Bronchial epithelial cell (primary cell): ENCODE results near the gene RUNX1. TPM values are rescaled to one million over a fixed set of nuclear protein-coding genes. Genes with fewer than 3 reads are reported as not detected.
A peak's percentile ranks its signal among the peaks of the same experiment; 100 is the strongest.

Source experiments
- DNase-seq: peaks from one replicate; pipeline ENCODE4 v3.0.0-alpha.2; 2010; ENCODE audit warnings: low read depth
- FAIRE-seq: peaks from 2 replicates; lab custom pipeline; 2011; peaks lifted over from hg19 to GRCh38; lab: Jason Lieb, UNC
- H3K27me3 ChIP-seq: 2 replicates; pipeline ENCODE4 v1.5.1; 2011; ENCODE audit warnings: low read length; ENCODE audit not compliant: control insufficient read depth, insufficient read depth
- H3K36me3 ChIP-seq: 2 replicates; pipeline ENCODE4 v1.5.1; 2011; ENCODE audit warnings: low read length; ENCODE audit not compliant: control insufficient read depth, insufficient read depth
- H3K4me3 ChIP-seq: 2 replicates; pipeline ENCODE4 v1.5.1; 2011; ENCODE audit warnings: mild to moderate bottlenecking, low read depth, low read length, control low read depth
- total RNA-seq: library from RNA; depleted of rRNA; stranded (reverse); fragments of >200 nt; gene quantifications from 2 replicates; pipeline ENCODE4 v1.2.1, GENCODE V29; 2014
- TF ChIP-seq, protein P1 (sequence below): IDR thresholded peaks from 2 replicates; pipeline ENCODE4 v1.5.1; 2011; ENCODE audit warnings: mild to moderate bottlenecking, moderate library complexity, low read length, control low read depth, inconsistent platforms; ENCODE audit not compliant: insufficient read depth, severe bottlenecking

Gene RUNX1
- total RNA-seq, 1 donor from 2014 or later = 11.8 TPM

DNA sequence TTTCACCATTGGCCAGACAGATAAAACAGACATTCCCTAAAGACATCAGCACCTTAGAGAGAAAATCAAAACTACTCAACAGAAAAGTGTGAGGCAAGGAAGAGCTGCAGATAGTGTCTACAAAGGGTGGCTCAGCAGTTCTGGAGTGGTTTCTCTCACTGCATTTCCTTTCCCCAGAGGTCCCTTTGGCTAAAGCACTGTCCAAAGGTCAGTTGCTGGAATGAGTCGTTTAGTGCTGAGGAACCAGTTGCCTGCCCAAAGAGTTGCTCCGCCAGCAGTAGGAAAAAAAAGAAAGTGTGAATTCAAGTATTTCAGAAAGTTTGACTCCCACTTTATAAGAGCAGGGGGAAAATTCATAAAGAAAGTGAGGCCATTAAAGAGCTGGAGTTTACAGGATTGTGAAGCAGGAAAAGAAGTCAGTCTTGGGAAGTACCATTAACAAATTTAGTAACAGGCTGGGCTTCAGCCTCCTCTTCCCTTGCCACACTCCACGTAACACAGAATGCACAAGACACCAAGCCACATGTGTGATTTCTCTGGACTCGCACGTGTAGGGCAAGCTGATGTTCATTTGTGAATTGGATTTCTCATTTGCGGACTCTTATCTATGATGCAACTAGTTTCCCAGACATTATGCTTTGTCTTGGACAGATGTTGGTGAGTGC lies 122.2 kb downstream of the RUNX1 start:
- Histone ChIP-seq H3K27me3 (no peaks in the 10 kb centered on the region), H3K4me3 (no peak overlapping the region), H3K36me3 (no peaks in the 10 kb centered on the region)
- FAIRE-seq = no peak
- no peak for DNase-seq
- TF ChIP-seq, protein P1, sequence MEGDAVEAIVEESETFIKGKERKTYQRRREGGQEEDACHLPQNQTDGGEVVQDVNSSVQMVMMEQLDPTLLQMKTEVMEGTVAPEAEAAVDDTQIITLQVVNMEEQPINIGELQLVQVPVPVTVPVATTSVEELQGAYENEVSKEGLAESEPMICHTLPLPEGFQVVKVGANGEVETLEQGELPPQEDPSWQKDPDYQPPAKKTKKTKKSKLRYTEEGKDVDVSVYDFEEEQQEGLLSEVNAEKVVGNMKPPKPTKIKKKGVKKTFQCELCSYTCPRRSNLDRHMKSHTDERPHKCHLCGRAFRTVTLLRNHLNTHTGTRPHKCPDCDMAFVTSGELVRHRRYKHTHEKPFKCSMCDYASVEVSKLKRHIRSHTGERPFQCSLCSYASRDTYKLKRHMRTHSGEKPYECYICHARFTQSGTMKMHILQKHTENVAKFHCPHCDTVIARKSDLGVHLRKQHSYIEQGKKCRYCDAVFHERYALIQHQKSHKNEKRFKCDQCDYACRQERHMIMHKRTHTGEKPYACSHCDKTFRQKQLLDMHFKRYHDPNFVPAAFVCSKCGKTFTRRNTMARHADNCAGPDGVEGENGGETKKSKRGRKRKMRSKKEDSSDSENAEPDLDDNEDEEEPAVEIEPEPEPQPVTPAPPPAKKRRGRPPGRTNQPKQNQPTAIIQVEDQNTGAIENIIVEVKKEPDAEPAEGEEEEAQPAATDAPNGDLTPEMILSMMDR = no peak

DNA sequence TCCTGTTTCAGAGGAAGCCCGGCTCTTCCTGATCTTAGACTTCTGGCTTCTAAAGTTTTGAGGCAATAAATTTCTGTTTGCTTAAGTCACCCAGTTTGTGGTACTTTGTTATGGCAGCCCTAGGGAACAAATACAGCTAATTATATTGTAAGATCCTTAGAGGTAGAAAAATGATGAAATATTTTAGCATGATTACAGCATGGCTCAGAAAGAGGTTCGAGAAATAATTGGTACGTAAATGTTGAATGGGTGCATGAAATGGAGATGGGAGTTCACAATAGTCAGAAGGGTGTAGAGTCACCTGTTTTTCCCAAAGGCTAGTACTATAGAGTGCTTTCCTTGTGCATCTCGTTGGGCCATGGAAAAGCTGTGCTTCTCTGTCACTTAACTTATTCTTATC lies 123.5 kb downstream of the RUNX1 start:
- Histone ChIP-seq H3K27me3 (no peaks in the 10 kb centered on the region), H3K36me3 (no peaks in the 10 kb centered on the region), H3K4me3 (no peak overlapping the region)
- no peak for DNase-seq
- TF ChIP-seq, protein P1 = no peak
- no peak for FAIRE-seq

DNA sequence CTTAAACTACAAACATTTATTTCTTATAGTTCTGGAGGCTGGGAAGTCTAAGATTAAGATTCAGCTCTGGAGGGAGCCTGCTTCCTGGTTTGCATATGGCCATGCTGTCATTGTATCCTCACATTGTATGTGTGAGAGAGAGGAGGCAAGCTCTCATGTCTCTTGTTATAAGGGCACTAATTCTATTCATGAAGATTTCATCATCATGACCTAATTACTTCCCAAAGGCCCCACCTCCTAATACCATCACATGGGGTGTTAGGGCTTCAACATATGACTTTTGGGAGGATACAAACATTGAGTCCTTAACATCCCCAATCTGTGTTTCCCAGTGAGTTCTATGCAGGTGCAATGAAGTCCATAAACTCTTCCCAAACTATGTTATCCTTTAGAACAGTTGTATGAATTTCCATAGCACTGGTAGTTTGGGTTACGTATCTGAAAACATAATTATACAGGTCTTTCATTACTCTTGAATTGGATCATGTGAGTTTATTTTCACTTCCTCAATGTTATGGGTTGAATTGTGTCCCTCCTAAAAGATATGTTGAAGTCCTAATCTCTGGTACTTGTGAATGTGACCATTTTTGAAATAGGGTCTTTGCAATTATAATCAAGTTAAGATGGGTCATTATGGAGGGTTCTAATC lies 124.2 kb downstream of the RUNX1 start:
- FAIRE-seq = no peak
- TF ChIP-seq, protein P1 = no peak
- no peaks in the 10 kb centered on the region for H3K36me3 ChIP-seq
- DNase-seq = no peak
- no peaks in the 10 kb centered on the region for H3K27me3 ChIP-seq
- H3K4me3 ChIP-seq = no peak overlapping the region

DNA sequence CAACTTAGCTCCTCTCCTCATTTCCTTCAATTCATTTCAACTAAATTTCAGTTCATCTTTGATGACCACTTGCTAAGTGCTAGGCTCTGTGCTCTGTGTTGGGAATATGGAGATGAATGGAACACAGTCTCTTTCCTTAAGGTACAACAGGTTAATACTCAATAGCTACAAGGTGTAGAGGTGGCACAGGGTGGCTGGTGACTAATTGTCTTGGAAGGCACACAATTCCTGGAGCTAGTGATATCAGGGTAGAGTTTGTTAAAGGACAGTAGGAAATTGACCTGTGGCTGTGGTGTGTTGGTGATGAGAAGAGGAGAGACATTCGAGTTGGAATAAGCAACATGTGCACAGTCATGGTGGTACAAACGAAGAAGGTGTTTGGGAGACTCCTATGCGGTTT lies 124.9 kb downstream of the RUNX1 start:
- no peak for DNase-seq
- no peaks in the 10 kb centered on the region for H3K27me3 ChIP-seq
- TF ChIP-seq, protein P1 = no peak
- FAIRE-seq = no peak
- H3K4me3 ChIP-seq = no peak overlapping the region
- no peaks in the 10 kb centered on the region for H3K36me3 ChIP-seq

DNA sequence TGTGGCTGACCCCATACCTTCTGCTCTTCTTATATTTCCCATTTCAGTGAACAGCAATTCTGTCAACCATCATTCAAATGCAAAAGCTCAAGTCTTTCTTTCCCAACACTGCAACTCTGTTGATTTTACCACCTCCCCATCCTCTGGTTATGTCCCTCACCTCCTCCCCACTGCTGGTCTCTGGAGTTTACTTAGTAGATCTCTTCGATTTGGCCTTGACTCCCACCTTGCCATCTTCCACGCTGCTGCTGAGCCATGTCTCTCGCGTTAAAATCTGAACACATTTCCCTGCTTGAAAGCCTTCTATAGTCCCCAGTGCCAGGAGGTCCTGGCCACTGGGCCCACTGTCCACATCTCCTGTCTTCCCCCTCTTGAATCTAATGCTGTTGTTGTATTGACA lies 125.5 kb downstream of the RUNX1 start:
- no peak for DNase-seq
- peak; percentile 23 for FAIRE-seq

More for the DNA sequence above, 125.5 kb downstream of the RUNX1 start:
- Histone ChIP-seq H3K36me3 (no peaks in the 10 kb centered on the region), H3K4me3 (no peak overlapping the region), H3K27me3 (no peaks in the 10 kb centered on the region)
- TF ChIP-seq, protein P1 = no peak
